ENCODE results near the gene KIZ.

The KIZ gene

DNA sequence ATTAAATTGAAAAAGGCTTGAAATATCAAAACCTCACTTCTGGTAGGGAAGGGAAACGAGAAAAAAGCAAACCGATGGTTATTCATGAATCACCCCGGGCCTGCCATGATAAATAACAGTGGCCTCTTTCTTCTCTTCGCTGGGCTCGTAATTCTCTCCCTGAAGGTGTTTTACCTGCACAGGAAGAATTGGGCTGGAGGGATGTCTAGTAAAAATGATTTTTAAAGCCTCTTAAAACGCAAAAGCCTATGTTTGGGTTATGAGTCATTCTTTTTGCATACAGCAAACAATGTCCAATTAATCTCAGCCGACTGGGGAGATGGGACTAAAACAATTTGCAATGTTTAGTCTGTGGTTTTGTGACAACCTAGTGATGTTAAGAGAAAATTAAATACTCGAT is 36.5 kb upstream of the KIZ start:
- TF ChIP-seq, protein P1, sequence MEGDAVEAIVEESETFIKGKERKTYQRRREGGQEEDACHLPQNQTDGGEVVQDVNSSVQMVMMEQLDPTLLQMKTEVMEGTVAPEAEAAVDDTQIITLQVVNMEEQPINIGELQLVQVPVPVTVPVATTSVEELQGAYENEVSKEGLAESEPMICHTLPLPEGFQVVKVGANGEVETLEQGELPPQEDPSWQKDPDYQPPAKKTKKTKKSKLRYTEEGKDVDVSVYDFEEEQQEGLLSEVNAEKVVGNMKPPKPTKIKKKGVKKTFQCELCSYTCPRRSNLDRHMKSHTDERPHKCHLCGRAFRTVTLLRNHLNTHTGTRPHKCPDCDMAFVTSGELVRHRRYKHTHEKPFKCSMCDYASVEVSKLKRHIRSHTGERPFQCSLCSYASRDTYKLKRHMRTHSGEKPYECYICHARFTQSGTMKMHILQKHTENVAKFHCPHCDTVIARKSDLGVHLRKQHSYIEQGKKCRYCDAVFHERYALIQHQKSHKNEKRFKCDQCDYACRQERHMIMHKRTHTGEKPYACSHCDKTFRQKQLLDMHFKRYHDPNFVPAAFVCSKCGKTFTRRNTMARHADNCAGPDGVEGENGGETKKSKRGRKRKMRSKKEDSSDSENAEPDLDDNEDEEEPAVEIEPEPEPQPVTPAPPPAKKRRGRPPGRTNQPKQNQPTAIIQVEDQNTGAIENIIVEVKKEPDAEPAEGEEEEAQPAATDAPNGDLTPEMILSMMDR (IDR thresholded peaks at IDR 0.05; ENCODE audit: low read depth, low read length), result no peak
- peaks cover 68% of the 10 kb centered on the region for H3K27me3 ChIP-seq (ENCODE audit: insufficient read depth, low read depth, severe bottlenecking)
- no peaks in the 10 kb centered on the region for H3K9me3 ChIP-seq (ENCODE audit: severe bottlenecking)
- no peaks in the 10 kb centered on the region for H3K36me3 ChIP-seq
- DNase-seq, result no peak
- H3K27ac ChIP-seq, result no peak overlapping the region
- no peak overlapping the region for H3K4me3 ChIP-seq (ENCODE audit: low read depth, low read length)

GRCh38 chr20:21090111-21090618 is 35.7 kb upstream of the KIZ start:
- no peaks in the 10 kb centered on the region for H3K9me3 ChIP-seq (ENCODE audit: severe bottlenecking)
- no peak overlapping the region for H3K27ac ChIP-seq
- TF ChIP-seq, protein P1 (IDR thresholded peaks at IDR 0.05; ENCODE audit: low read depth, low read length), result no peak
- no peak for DNase-seq
- H3K36me3 ChIP-seq, result no peaks in the 10 kb centered on the region
- H3K27me3 ChIP-seq (ENCODE audit: insufficient read depth, low read depth, severe bottlenecking), result peaks cover 68% of the 10 kb centered on the region
- H3K4me3 ChIP-seq (ENCODE audit: low read depth, low read length), result no peak overlapping the region

GRCh38 chr20:21090721-21091120 is 35.2 kb upstream of the KIZ start:
- H3K27me3 ChIP-seq (ENCODE audit: insufficient read depth, low read depth, severe bottlenecking), result peaks cover 74% of the 10 kb centered on the region
- H3K36me3 ChIP-seq, result no peaks in the 10 kb centered on the region
- no peak overlapping the region for H3K4me3 ChIP-seq (ENCODE audit: low read depth, low read length)
- no peak for DNase-seq
- H3K27ac ChIP-seq, result no peak overlapping the region
- no peaks in the 10 kb centered on the region for H3K9me3 ChIP-seq (ENCODE audit: severe bottlenecking)
- TF ChIP-seq, protein P1 (IDR thresholded peaks at IDR 0.05; ENCODE audit: low read depth, low read length), result no peak

GRCh38 chr20:21092806-21093205 is 33.1 kb upstream of the KIZ start:
- Histone ChIP-seq H3K4me3 (ENCODE audit: low read depth, low read length) (no peak overlapping the region), H3K9me3 (ENCODE audit: severe bottlenecking) (peaks cover 3% of the 10 kb centered on the region), H3K27me3 (ENCODE audit: insufficient read depth, low read depth, severe bottlenecking) (peaks cover 89% of the 10 kb centered on the region), H3K27ac (no peak overlapping the region), H3K36me3 (no peaks in the 10 kb centered on the region)
- no peak for DNase-seq
- TF ChIP-seq, protein P1 (IDR thresholded peaks at IDR 0.05; ENCODE audit: low read depth, low read length), result no peak

GRCh38 chr20:21096321-21097043 is 29.4 kb upstream of the KIZ start:
- Histone ChIP-seq H3K4me3 (ENCODE audit: low read depth, low read length) (no peak overlapping the region), H3K9me3 (ENCODE audit: severe bottlenecking) (peaks cover 3% of the 10 kb centered on the region), H3K27ac (no peak overlapping the region), H3K27me3 (ENCODE audit: insufficient read depth, low read depth, severe bottlenecking) (peaks cover 94% of the 10 kb centered on the region), H3K36me3 (no peaks in the 10 kb centered on the region)
- TF ChIP-seq, protein P1 (IDR thresholded peaks at IDR 0.05; ENCODE audit: low read depth, low read length), result no peak
- DNase-seq, result no peak
